CD14-positive monocyte (primary cell): ENCODE data around the gene EML2. TPM values are rescaled to one million over a fixed set of nuclear protein-coding genes. Genes with fewer than 3 reads are reported as not detected.
"Not testable (repeated sequence)": the region's sequence is repeated elsewhere in the genome, so short reads cannot be mapped to it uniquely, and the experiment has no call there.

Experiments
- DNase-seq, 3 donors: peaks; one replicate each; pipeline ENCODE4 v3.0.0-alpha.2; 2011 to 2022
- H2AFZ ChIP-seq: 2 replicates; pipeline ENCODE4 v1.6.0; 2012; ENCODE audit warnings: mild to moderate bottlenecking, low read depth, low read length, inconsistent platforms; ENCODE audit not compliant: insufficient read depth, poor library complexity, severe bottlenecking
- H3K27ac ChIP-seq, 2 donors: 1 replicate in 1 of 2; 2 replicates in 1 of 2; pipeline ENCODE4 v1.5.1; 2012 to 2013; ENCODE audit warnings: low read length in 2 of 2, control low read depth in 1 of 2, inconsistent platforms in 1 of 2, low read depth in 1 of 2, mild to moderate bottlenecking in 1 of 2
- H3K27me3 ChIP-seq, 2 donors: one replicate each; pipeline versions ENCODE4 v1.6.0 to v1.6.1; 2011 to 2013; ENCODE audit warnings: low read length in 2 of 2; ENCODE audit not compliant: control insufficient read depth in 2 of 2, insufficient read depth in 2 of 2
- H3K36me3 ChIP-seq, 2 donors: replicated peaks in 1 of 2; 1 replicate in 1 of 2; 2 replicates in 1 of 2; pipeline versions ENCODE4 v1.5.1 to v1.6.1; 2012 to 2013; ENCODE audit warnings: low read length in 2 of 2, control low read depth in 1 of 2, inconsistent platforms in 1 of 2, mild to moderate bottlenecking in 1 of 2; ENCODE audit not compliant: insufficient read depth in 2 of 2, control insufficient read depth in 1 of 2
- H3K4me1 ChIP-seq, 2 donors: 1 replicate in 1 of 2; 2 replicates in 1 of 2; pipeline versions ENCODE4 v1.5.1 to v1.6.1; 2012 to 2013; ENCODE audit warnings: low read length in 2 of 2, control low read depth in 1 of 2, inconsistent platforms in 1 of 2, mild to moderate bottlenecking in 1 of 2, moderate library complexity in 1 of 2; ENCODE audit not compliant: insufficient read depth in 2 of 2, control insufficient read depth in 1 of 2
- H3K4me2 ChIP-seq: replicated peaks from 2 replicates; pipeline ENCODE3; 2012; ENCODE audit warnings: low read length, moderate library complexity, mild to moderate bottlenecking; ENCODE audit not compliant: poor library complexity, severe bottlenecking; ENCODE audit errors: extremely low read depth
- H3K4me3 ChIP-seq, 3 experiments: fragments of 200-600 bp in 1 of 3; sonication (generic) in 1 of 3; replicated peaks in 1 of 3; 1 replicate in 2 of 3; 2 replicates in 1 of 3; pipeline ENCODE4 v1.5.1; 2011 to 2013; ENCODE audit warnings: low read length in 3 of 3, mild to moderate bottlenecking in 3 of 3, control low read depth in 2 of 3, low read depth in 2 of 3, inconsistent platforms in 1 of 3, moderate library complexity in 1 of 3
- H3K79me2 ChIP-seq: 2 replicates; pipeline ENCODE4 v1.6.0; 2012; ENCODE audit warnings: mild to moderate bottlenecking, control low read depth, inconsistent platforms, low read length, moderate library complexity; ENCODE audit not compliant: insufficient read depth
- H3K9ac ChIP-seq: 2 replicates; pipeline ENCODE4 v1.6.0; 2017; ENCODE audit warnings: low read length, mild to moderate bottlenecking; ENCODE audit not compliant: insufficient read depth, poor library complexity, severe bottlenecking
- H3K9me3 ChIP-seq, 2 donors: replicated peaks in 1 of 2; 1 replicate in 1 of 2; 2 replicates in 1 of 2; pipeline versions ENCODE4 v1.5.1 to v1.6.1; 2012 to 2013; ENCODE audit warnings: low read length in 2 of 2, control low read depth in 1 of 2; ENCODE audit not compliant: control insufficient read depth in 1 of 2, insufficient read depth in 1 of 2
- H4K20me1 ChIP-seq: 2 replicates; pipeline ENCODE4 v1.6.0; 2012; ENCODE audit warnings: mild to moderate bottlenecking, low read length, control low read depth, moderate library complexity; ENCODE audit not compliant: insufficient read depth
- H3K27ac Mint-ChIP-seq, 7 donors: one replicate each; pipeline ENCODE4 v1.8.0; 2020; ENCODE audit warnings: mild to moderate bottlenecking in 7 of 7, mixed read lengths in 7 of 7, moderate library complexity in 6 of 7, inconsistent platforms in 2 of 7
- H3K27me3 Mint-ChIP-seq, 3 donors: one replicate each; pipeline ENCODE4 v1.8.0; 2021 to 2022; ENCODE audit warnings: low read depth in 3 of 3, mild to moderate bottlenecking in 3 of 3, mixed read lengths in 3 of 3, moderate library complexity in 3 of 3, inconsistent platforms in 1 of 3
- H3K36me3 Mint-ChIP-seq, 2 donors: one replicate each; pipeline ENCODE4 v1.8.0; 2020; ENCODE audit warnings: mixed read lengths in 2 of 2, inconsistent platforms in 1 of 2, mild to moderate bottlenecking in 1 of 2
- H3K4me1 Mint-ChIP-seq: one replicate; pipeline ENCODE4 v1.8.0; 2020; ENCODE audit warnings: mild to moderate bottlenecking, mixed read lengths
- H3K4me3 Mint-ChIP-seq, 2 donors: one replicate each; pipeline ENCODE4 v1.8.0; 2020; ENCODE audit warnings: mild to moderate bottlenecking in 2 of 2, mixed read lengths in 2 of 2, moderate library complexity in 1 of 2
- H3K9me3 Mint-ChIP-seq, 7 donors: one replicate each; pipeline ENCODE4 v1.8.0; 2020 to 2022; ENCODE audit warnings: mixed read lengths in 7 of 7, mild to moderate bottlenecking in 6 of 7, moderate library complexity in 6 of 7, inconsistent platforms in 2 of 7
- WGBS: methylation state at CpG from one replicate; pipeline ENCODE4 v1.1.5; 2013; ENCODE audit warnings: missing lambda C conversion rate; ENCODE audit not compliant: insufficient coverage; 5-methylcytosine and 5-hydroxymethylcytosine counted together
- intact Hi-C, 2 donors: fragments of 100-400 bp; cut with micrococcal nuclease; formaldehyde crosslinking; loops; one replicate each; pipeline versions ENCODE4 v1.15.0 to v1.15.1; 2023
- polyA plus RNA-seq, 3 donors: library from polyadenylated mRNA; depleted of rRNA in 1 of 3; unstranded in 2 of 3; stranded (reverse) in 1 of 3; fragments of 300-500 nt in 2 of 3; fragments of >200 nt in 1 of 3; fragmentation: Illumina TruSeq in 2 of 3; gene quantifications; 1 replicate in 2 of 3; 2 replicates in 1 of 3; pipeline ENCODE4 v1.2.3, GENCODE V29; 2012 to 2021
- TF ChIP-seq, protein P1 (sequence below): fragments of 200-600 bp; IDR thresholded peaks from one replicate; pipeline ENCODE4 v1.8.0; 2022; ENCODE audit warnings: antibody characterized with exemption, mild to moderate bottlenecking

The EML2 gene
- polyA plus RNA-seq, 3 donors: 10.3 to 50.8 (median 11.9) TPM

- H3K9me3 Mint-ChIP-seq: no peaks in the 10 kb centered on the region
- H3K27ac Mint-ChIP-seq: peak overlapping the region; percentile 44 to 91 (median 85)
- Histone ChIP-seq H2AFZ (no peak overlapping the region), H3K9ac (no peak overlapping the region), H4K20me1 (no peaks in the 10 kb centered on the region), H3K27me3 (no peaks in the 10 kb centered on the region), H3K4me1 (peaks cover 16 to 22% of the 10 kb centered on the region in 2 donors), H3K4me2 (no peak overlapping the region), H3K9me3 (no peaks in the 10 kb centered on the region), H3K27ac (peak overlapping the region; percentile 32 to 51), H3K36me3 (peaks cover 52 to 58% of the 10 kb centered on the region in 2 donors), H3K79me2 (no peaks in the 10 kb centered on the region), H3K4me3 (no peak overlapping the region)
- H3K27me3 Mint-ChIP-seq: no peaks in the 10 kb centered on the region
- TF ChIP-seq, protein P1, sequence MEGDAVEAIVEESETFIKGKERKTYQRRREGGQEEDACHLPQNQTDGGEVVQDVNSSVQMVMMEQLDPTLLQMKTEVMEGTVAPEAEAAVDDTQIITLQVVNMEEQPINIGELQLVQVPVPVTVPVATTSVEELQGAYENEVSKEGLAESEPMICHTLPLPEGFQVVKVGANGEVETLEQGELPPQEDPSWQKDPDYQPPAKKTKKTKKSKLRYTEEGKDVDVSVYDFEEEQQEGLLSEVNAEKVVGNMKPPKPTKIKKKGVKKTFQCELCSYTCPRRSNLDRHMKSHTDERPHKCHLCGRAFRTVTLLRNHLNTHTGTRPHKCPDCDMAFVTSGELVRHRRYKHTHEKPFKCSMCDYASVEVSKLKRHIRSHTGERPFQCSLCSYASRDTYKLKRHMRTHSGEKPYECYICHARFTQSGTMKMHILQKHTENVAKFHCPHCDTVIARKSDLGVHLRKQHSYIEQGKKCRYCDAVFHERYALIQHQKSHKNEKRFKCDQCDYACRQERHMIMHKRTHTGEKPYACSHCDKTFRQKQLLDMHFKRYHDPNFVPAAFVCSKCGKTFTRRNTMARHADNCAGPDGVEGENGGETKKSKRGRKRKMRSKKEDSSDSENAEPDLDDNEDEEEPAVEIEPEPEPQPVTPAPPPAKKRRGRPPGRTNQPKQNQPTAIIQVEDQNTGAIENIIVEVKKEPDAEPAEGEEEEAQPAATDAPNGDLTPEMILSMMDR: no peak
- peaks cover 22% of the 10 kb centered on the region for H3K4me1 Mint-ChIP-seq
- peaks cover 50 to 85% of the 10 kb centered on the region in 2 donors for H3K36me3 Mint-ChIP-seq
- peak; percentile 60 to 68 (median 64) for DNase-seq
- intact Hi-C loops: no loop called here
- WGBS: 72% methylated on average over 27 of the region's 37 CpGs
- H3K4me3 Mint-ChIP-seq: peak overlapping the region in 1 of 2 donors; percentile 7
These were observed 23.1 kb downstream of the EML2 start for GRCh38 chr19:45615795-45616703.

GRCh38 chr19:45615056-45615455, 24.1 kb downstream of the EML2 start:
- H3K9ac ChIP-seq, intact Hi-C loops, H3K4me3 Mint-ChIP-seq, H3K27me3 ChIP-seq, H2AFZ ChIP-seq, H3K27me3 Mint-ChIP-seq, H3K9me3 Mint-ChIP-seq, H3K4me2 ChIP-seq, H4K20me1 ChIP-seq, H3K4me3 ChIP-seq, H3K9me3 ChIP-seq, H3K79me2 ChIP-seq, DNase-seq: not testable (repeated sequence)
- H3K4me1 Mint-ChIP-seq: peaks cover 22% of the 10 kb centered on the region
- H3K36me3 Mint-ChIP-seq: peaks cover 49 to 83% of the 10 kb centered on the region in 2 donors
- Histone ChIP-seq H3K27ac (peak overlapping the region; percentile 79 to 82), H3K4me1 (peaks cover 16 to 22% of the 10 kb centered on the region in 2 donors), H3K36me3 (peaks cover 45 to 59% of the 10 kb centered on the region in 2 donors)
- peak overlapping the region; percentile 89 to 98 (median 91) for H3K27ac Mint-ChIP-seq
- WGBS: 92% methylated on average over 3 of the region's 9 CpGs
